ENCODE results near the gene SUOX.

GRCh38 chr12:56041552-56042429 lies 44.7 kb downstream of the SUOX start, which contains the start of gene RPS26:
- peak; percentile 50 for TF ChIP-seq CTCF (IDR thresholded peaks at IDR 0.05)
- TF ChIP-seq MEF2A (IDR thresholded peaks at IDR 0.05; ENCODE audit: borderline replicate concordance, low read depth), result no peak
- TF ChIP-seq TAF1 (IDR thresholded peaks at IDR 0.05; ENCODE audit: borderline replicate concordance, low read depth, low read length), result peak; percentile 98
- no peak for TF ChIP-seq FOXJ3 (CRISPR knock-in tag; IDR thresholded peaks at IDR 0.05)
- peak; percentile 97 for TF ChIP-seq GABPA (IDR thresholded peaks at IDR 0.05; ENCODE audit: low read depth)
- TF ChIP-seq EP300 (IDR thresholded peaks at IDR 0.05; ENCODE audit: borderline replicate concordance in 1 of 2, low read depth in 1 of 2, low read length in 1 of 2), result no peak
- no peak for TF ChIP-seq FOSL2 (IDR thresholded peaks at IDR 0.05; ENCODE audit: borderline replicate concordance, low read depth)
- no peak for TF ChIP-seq TEAD4 (IDR thresholded peaks at IDR 0.05; ENCODE audit: borderline replicate concordance, insufficient read depth)
- TF ChIP-seq EZH2phosphoT487 (IDR thresholded peaks at IDR 0.05; ENCODE audit: borderline replicate concordance, low read depth), result no peak
- peak; percentile 74; the same call in 1 of the 2 replicates for TF ChIP-seq REST (IDR thresholded peaks at IDR 0.05; ENCODE audit: low read depth, low read length)
- no peak for TF ChIP-seq RXRA (IDR thresholded peaks at IDR 0.05; ENCODE audit: borderline replicate concordance, low read depth)
- TF ChIP-seq POLR2AphosphoS5 (IDR thresholded peaks at IDR 0.05; ENCODE audit: low read depth, low read length), result peak; percentile 100
- no peak for TF ChIP-seq FOXM1 (IDR thresholded peaks at IDR 0.05; ENCODE audit: low read depth)
- no peak; the same call in 1 of the 2 replicates for TF ChIP-seq RCOR1 (IDR thresholded peaks at IDR 0.05; ENCODE audit: low read length)

All from SK-N-SH (cell line).